GM23248 (cell line): Measurements from ENCODE around the gene HOXD9. TPM values are rescaled to one million over a fixed set of nuclear protein-coding genes. Genes with fewer than 3 reads are reported as not detected.

ENCODE experiments used
- DNase-seq: peaks from one replicate; pipeline ENCODE4 v3.0.0-alpha.2; 2015
- H2AFZ ChIP-seq: fragments of 200-600 bp; sonication (generic); 2 replicates; pipeline ENCODE4 v1.6.1; 2016; ENCODE audit warnings: antibody characterized with exemption
- H3F3A ChIP-seq: fragments of 200-600 bp; sonication (generic); 2 replicates; pipeline ENCODE4 v1.6.1; 2016; ENCODE audit warnings: mild to moderate bottlenecking, antibody characterized with exemption, mixed run types; ENCODE audit not compliant: insufficient read depth
- H3K27ac ChIP-seq: fragments of 200-600 bp; sonication (generic); 2 replicates; pipeline ENCODE4 v1.5.1; 2016; ENCODE audit warnings: mild to moderate bottlenecking
- H3K27me3 ChIP-seq: fragments of 200-600 bp; sonication (generic); replicated peaks from 2 replicates; pipeline ENCODE4 v1.6.1; 2016; ENCODE audit warnings: mild to moderate bottlenecking; ENCODE audit not compliant: insufficient read depth
- H3K36me3 ChIP-seq: fragments of 200-600 bp; sonication (generic); 2 replicates; pipeline ENCODE4 v1.6.1; 2016; ENCODE audit warnings: low read depth, mild to moderate bottlenecking
- H3K4me1 ChIP-seq: fragments of 200-600 bp; sonication (generic); 2 replicates; pipeline ENCODE4 v1.6.1; 2016; ENCODE audit warnings: mild to moderate bottlenecking; ENCODE audit not compliant: insufficient read depth
- H3K4me2 ChIP-seq: fragments of 200-600 bp; sonication (generic); one replicate; pipeline ENCODE4 v1.6.1; 2016; ENCODE audit warnings: mild to moderate bottlenecking; ENCODE audit not compliant: unreplicated experiment
- H3K4me3 ChIP-seq: fragments of 200-600 bp; sonication (generic); 2 replicates; pipeline ENCODE4 v1.5.1; 2016; ENCODE audit warnings: mild to moderate bottlenecking
- H3K79me2 ChIP-seq: fragments of 200-600 bp; sonication (generic); 2 replicates; pipeline ENCODE4 v1.6.1; 2016; ENCODE audit warnings: mild to moderate bottlenecking; ENCODE audit not compliant: insufficient read depth
- H3K9ac ChIP-seq: fragments of 200-600 bp; sonication (generic); 2 replicates; pipeline ENCODE4 v1.6.1; 2016; ENCODE audit warnings: mild to moderate bottlenecking
- H3K9me2 ChIP-seq: fragments of 200-600 bp; sonication (generic); 2 replicates; pipeline ENCODE4 v1.6.1; 2016; ENCODE audit warnings: mixed run types, mild to moderate bottlenecking, moderate library complexity; ENCODE audit not compliant: insufficient read depth
- H3K9me3 ChIP-seq: fragments of 200-600 bp; sonication (generic); one replicate; pipeline ENCODE4 v1.6.1; 2017; ENCODE audit warnings: low read depth
- H4K20me1 ChIP-seq: fragments of 200-600 bp; sonication (generic); 2 replicates; pipeline ENCODE4 v1.6.0; 2016; ENCODE audit not compliant: insufficient read depth
- EZH2 ChIP-seq: fragments of 200-600 bp; sonication (generic); IDR thresholded peaks from 2 replicates; pipeline ENCODE4 v1.6.1; 2018; ENCODE audit warnings: antibody characterized with exemption, mild to moderate bottlenecking; ENCODE audit not compliant: insufficient read depth, poor library complexity, severe bottlenecking
- EZH2phosphoT487 ChIP-seq: fragments of 200-600 bp; sonication (generic); IDR thresholded peaks from 2 replicates; pipeline ENCODE4 v1.6.1; 2018; ENCODE audit warnings: antibody characterized with exemption, moderate library complexity, mild to moderate bottlenecking, low read depth; ENCODE audit not compliant: insufficient read depth
- WGBS, 2 experiments: methylation state at CpG; one replicate each; pipeline ENCODE4 v1.1.6; 2015 to 2017; ENCODE audit warnings: low lambda C conversion rate in 2 of 2, low coverage in 1 of 2; ENCODE audit errors: missing lambda C conversion rate in 2 of 2; 5-methylcytosine and 5-hydroxymethylcytosine counted together
- in situ Hi-C: fragments of 300-500 bp; cut with MboI; formaldehyde crosslinking; loops from 2 replicates; pipeline ENCODE4 v1.15.0; 2020
- polyA plus RNA-seq: library from polyadenylated mRNA; unstranded; fragments of >200 nt; fragmentation: Nextera tagmentation; extraction: Ambion mirVana; gene quantifications from 2 replicates; pipeline ENCODE4 v1.2.1, GENCODE V29; 2016
- total RNA-seq: library from RNA; depleted of rRNA; stranded (reverse); fragments of >200 nt; shearing (Covaris generic); gene quantifications from 2 replicates; pipeline ENCODE4 v1.2.3, GENCODE V29; 2014

HOXD9 gene
- total and polyA plus RNA-seq, 2 experiments from 2014 or later: 4.2 to 7.2 TPM

- Histone ChIP-seq H3K4me2 (peak overlapping the region; percentile 100), H3K27ac (peak overlapping the region; percentile 73), H3F3A (peaks cover 16% of the 10 kb centered on the region; the same call in 1 of the 2 replicates), H3K4me1 (peaks cover 9% of the 10 kb centered on the region), H3K9me3 (no peaks in the 10 kb centered on the region), H2AFZ (peak overlapping the region; percentile 97), H3K9me2 (no peaks in the 10 kb centered on the region), H3K9ac (peak overlapping the region; percentile 79), H4K20me1 (no peaks in the 10 kb centered on the region), H3K27me3 (no peaks in the 10 kb centered on the region), H3K79me2 (peaks cover 18% of the 10 kb centered on the region), H3K4me3 (peak overlapping the region; percentile 79), H3K36me3 (no peaks in the 10 kb centered on the region)
- DNase-seq: peak; percentile 95
- WGBS, 2 experiments: 0 to 2% methylated on average over 38 to 44 of the region's 45 CpGs
- in situ Hi-C loops: no loop called here
- TF ChIP-seq EZH2 (no peak), EZH2phosphoT487 (no peak)
These were observed 25.3 kb upstream of the HOXD9 start for GRCh38 chr2:176096986-176097819.

GRCh38 chr2:176097820-176098365, 24.6 kb upstream of the HOXD9 start:
- in situ Hi-C loops: no loop called here
- Histone ChIP-seq H3K79me2 (peaks cover 25% of the 10 kb centered on the region), H3K27me3 (no peaks in the 10 kb centered on the region), H3F3A (peaks cover 22% of the 10 kb centered on the region; the same call in 1 of the 2 replicates), H3K9ac (peak overlapping the region; percentile 79), H3K4me2 (peak overlapping the region; percentile 100), H3K27ac (no peak overlapping the region), H2AFZ (peak overlapping the region; percentile 97), H4K20me1 (no peaks in the 10 kb centered on the region), H3K9me2 (no peaks in the 10 kb centered on the region), H3K9me3 (no peaks in the 10 kb centered on the region), H3K4me3 (peak overlapping the region; percentile 79), H3K36me3 (no peaks in the 10 kb centered on the region), H3K4me1 (peaks cover 12% of the 10 kb centered on the region)
- no peak for DNase-seq
- WGBS, 2 experiments: 4 to 5% methylated on average over 17 to 18 of the region's 18 CpGs
- TF ChIP-seq EZH2phosphoT487 (no peak), EZH2 (no peak)

GRCh38 chr2:176098366-176099158, 24.0 kb upstream of the HOXD9 start:
- TF ChIP-seq EZH2 (no peak), EZH2phosphoT487 (no peak)
- Histone ChIP-seq H4K20me1 (no peaks in the 10 kb centered on the region), H3K79me2 (peaks cover 31% of the 10 kb centered on the region), H3K4me2 (peak overlapping the region; percentile 100), H3K4me3 (peak overlapping the region; percentile 79), H3K27ac (no peak overlapping the region), H3F3A (peaks cover 25% of the 10 kb centered on the region), H3K27me3 (no peaks in the 10 kb centered on the region), H3K36me3 (no peaks in the 10 kb centered on the region), H3K4me1 (peaks cover 14% of the 10 kb centered on the region), H3K9me2 (no peaks in the 10 kb centered on the region), H2AFZ (peak overlapping the region; percentile 97), H3K9ac (peak overlapping the region; percentile 79), H3K9me3 (no peaks in the 10 kb centered on the region)
- in situ Hi-C loops: no loop called here
- WGBS, 2 experiments: 39 to 40% methylated on average over 31 to 35 of the region's 35 CpGs
- peak; percentile 53 for DNase-seq

- Histone ChIP-seq H3K9me2 (no peaks in the 10 kb centered on the region), H3K27ac (no peak overlapping the region), H3K36me3 (no peaks in the 10 kb centered on the region), H3F3A (peaks cover 26% of the 10 kb centered on the region), H3K9ac (no peak overlapping the region), H3K27me3 (no peaks in the 10 kb centered on the region), H3K4me2 (no peak overlapping the region), H3K4me3 (no peak overlapping the region), H3K79me2 (peaks cover 33% of the 10 kb centered on the region), H2AFZ (no peak overlapping the region), H3K4me1 (peaks cover 8% of the 10 kb centered on the region), H3K9me3 (no peaks in the 10 kb centered on the region), H4K20me1 (no peaks in the 10 kb centered on the region)
- WGBS, 2 experiments: 93 to 94% methylated on average over 30 of the region's 30 CpGs
- in situ Hi-C loops: no loop called here
- DNase-seq: no peak
- TF ChIP-seq EZH2phosphoT487: no peak
- no peak for TF ChIP-seq EZH2
These were observed 23.3 kb upstream of the HOXD9 start for GRCh38 chr2:176099159-176099727.
